NCI-H1930 (cell line): Measurements from ENCODE around the gene HOXA7.

Experiments used
- DNase-seq, 2 experiments: peaks; one replicate each; lab custom pipeline; 2025; lab: John Stamatoyannopoulos, UW

The HOXA7 gene

DNA sequence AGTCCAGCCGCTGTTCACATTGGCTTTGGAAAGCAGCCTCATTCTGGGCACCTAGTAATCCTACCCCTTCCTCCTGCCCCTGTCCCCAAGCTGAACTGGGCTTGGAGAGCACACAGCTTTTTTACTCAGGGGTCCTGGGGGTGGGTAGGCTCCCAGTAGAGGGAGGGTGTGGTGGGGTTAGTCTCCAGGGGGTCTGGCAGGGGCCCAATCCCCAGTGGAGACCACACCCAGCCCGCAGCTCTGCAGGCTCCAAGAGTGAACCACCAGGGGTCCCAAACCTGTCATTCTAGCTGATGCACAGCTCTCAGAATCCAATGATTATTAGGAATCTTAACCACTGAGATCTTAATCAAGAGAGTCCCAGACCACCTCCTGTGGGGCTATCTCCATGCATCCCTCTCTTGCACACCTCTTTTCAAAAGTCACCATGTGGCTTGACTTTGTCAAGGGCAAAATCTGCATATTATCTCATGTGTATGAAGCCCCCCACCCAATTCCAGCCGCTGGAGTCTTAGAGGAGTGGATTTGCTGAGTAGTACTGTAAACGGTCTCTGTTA is 25.9 kb upstream of the HOXA7 start:
- no peak for DNase-seq

DNA sequence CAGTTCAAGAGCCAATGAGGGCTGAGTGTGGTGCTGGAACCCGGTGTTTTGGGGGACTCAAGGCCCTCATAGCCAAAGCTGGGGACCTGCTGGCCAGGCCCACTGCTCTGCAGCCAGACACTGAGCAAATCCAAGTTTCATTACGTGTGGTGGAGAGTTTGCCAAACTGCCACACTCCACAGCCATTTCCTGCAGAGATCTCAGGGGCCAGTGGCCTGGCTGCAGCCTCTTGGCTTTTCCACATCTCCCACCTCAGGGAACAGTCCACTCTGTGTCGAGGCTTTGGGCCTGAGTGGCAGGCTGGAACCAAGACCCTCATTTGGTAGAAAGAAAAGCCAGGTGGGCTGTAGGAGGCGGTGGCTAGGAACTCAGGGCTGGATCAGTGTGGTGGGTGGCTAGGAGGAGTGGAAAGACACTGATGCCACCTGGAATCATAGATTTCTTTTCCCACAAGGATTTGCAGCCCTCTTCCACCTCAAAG is 25.4 kb upstream of the HOXA7 start:
- no peak for DNase-seq

DNA sequence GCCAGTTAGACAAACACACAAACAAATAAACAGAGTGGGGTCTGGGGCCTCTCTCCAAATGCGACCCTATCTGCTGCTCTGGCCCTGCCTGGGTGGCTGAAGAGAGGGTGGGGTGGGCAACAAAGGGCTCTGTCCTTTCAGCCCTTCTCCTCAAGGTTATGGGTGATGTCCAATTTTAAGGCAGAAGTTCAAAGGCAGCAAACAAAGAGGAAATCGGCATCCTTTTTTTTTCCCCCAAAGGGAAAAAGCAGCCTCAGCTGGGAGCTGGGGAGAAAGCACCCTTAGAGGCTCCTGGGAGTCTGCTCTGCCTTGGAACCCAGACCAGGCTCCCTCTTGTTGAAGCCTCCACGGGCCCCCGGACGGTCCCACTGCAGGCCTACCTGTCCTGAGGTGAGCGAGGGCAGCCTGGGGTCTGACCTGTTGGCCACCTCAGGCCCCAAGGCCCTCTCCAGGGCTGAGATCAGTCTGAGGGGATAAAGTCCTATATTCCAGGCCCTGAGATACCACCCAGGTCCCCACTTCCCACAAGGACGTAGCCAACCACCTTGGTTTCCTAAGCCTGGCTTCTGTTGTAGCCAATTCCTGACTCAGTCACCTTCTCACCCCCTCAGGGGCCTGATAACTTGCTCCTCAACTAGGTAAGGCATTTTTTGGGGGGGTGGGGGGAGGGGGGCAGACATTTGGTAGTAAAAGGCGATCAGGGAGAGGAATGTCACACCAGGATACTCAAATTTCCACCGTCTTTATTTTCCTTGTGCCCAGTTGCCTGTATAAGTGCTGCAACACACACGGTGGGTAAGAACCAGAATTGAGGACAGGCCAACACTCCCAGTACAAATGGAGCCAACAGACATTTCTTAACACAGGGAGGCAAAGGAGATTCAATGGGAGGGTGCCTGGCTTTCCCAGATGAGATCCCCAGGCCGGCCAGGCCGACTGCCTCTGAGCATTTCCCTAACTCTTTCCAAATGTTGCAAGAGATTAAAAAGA is 24.3 kb upstream of the HOXA7 start:
- no peak for DNase-seq

DNA sequence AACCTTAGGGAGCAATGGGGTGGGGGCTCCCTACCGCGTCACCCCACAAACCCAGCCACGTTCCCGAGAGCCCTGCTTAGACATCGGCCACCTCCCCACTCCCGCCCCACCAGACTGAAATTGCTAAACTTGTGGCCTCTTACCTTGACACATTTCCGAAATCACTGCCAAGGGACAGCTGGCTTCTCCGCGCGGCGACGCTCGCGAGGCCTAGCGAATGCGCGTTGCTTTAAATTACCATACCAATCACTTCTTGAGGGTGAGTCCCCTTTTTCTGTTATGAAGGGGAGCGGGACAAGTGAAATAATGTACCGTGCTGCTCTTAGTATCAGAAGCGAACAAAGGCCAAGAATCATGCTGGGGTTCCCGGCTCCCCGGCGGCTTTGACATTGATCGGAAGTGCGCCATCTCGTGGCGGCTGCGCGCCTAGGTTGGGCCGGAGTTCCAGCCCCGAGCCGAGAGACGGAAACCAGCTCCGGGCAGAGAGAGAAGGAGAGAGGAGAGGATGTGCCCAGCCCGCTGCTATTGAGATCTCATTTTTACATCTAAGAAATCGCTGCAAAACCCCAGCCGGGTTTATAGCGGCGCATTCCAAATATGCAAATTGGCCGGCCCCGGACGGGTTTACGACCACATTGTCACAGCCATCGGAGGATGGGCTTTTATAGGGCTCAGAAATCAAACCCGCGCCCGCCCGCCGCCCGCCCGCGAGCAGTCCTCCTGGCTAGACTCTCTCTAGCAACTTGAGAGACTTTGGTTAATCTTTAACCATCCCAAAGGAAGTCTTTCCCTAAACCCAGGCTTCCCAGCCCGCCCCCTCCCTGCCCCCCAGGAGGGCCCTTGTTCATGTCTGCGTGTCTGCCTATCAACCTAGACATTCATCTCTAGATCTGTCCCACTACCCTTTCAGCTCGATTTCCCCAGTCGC is 23.3 kb upstream of the HOXA7 start:
- no peak for DNase-seq

DNA sequence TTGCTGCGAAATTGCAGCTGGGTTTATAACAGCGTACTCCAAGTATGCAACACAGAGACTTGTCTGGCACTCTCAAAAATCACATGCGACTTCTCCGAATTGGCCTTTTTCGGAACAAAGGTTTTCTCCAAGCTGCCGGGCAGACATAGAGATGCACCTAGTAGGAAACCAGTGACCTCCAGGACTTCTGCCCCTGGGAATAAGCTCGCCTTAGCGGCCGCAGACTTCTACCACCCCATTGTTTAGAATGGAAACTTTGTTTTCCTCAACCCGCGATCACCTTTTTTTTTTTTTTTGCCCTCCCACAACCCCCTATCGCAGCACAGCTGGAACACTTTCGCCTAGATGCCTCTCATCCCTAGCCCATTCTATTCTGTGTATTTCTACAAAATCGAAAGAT is 22.6 kb upstream of the HOXA7 start:
- DNase-seq: no peak

DNA sequence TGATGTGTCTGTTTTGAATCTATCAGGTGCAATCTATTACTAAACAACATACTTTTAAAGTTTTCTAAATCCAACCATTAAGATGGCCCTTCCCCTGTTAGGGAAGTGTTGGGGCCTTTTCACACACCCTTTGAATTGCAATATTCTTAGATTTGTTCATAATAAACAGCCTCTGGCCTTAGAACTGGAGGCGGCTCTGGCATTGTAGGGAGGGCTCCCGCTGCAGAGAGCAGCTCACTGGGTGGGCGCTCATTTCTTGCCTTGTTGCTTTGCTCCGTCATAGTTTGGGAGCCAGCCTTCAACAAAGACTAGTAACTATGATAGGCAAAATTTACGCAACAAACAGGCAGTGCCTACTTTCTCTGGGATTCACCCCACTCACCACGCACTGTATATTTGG is 21.9 kb upstream of the HOXA7 start:
- no peak for DNase-seq

DNA sequence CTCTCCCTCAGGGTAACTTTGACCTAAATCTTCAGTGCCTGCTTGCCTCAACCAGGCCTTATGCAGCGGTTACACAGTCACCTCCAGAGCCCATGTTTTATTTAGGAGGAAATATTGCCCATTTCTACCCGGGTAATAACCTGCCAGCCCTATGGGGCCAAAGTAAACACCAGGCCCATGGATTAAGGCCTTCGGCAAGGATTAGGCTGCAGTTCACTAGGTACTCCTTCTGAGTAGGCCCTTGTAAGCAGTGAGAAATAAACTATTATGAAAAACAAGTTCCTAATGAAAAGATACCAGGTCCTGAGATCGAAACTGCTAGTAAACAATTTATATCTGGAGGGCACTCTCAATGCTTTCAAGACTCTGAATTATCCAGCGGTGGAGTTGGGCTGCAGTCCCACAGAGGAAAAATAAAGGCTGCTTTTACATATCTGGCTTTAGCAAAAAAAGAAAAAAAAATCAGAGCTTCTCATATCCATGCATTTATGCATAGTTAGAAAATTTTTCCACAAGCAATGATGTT is 21.4 kb upstream of the HOXA7 start:
- DNase-seq: no peak

DNA sequence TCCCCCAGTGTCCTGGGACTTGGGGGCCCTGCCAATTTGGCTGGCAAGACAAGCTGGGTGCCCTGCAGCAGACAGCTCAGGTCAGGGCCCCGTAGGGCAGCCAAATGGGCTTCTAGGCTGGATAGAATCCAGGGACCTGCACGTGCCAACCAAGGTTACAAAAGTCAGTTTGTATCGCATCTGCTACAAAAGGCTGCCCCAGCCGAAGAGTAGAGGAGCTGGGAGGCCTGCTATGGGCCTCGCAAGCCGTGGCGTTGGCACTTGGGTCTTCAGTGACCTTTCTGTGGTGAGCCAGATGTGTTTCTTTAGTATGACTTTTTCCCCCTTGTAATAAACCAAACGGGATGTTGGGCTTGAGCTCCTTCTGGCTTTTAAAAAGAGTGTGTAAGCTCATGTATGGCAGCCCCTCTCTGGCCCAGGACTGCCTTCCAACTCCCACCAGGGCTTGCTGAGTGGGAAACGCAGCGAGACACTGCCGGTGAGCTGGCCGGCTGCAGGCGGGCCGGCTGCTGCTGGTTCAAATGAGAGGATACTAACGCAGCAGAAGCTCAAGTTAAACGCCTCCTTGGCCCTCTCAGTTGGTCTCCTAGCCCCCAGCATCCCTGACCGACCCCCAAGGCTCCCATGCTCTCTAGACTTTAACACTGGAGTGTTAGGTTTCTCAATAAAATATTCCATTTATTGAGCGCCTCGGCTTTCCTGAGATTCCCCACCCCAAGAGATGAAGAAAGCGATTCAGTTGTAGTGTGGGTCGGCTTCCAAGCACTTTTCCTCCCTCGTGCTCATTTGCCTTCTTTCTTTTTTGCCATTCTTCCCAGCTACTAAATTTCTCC is 20.7 kb upstream of the HOXA7 start:
- DNase-seq: no peak

DNA sequence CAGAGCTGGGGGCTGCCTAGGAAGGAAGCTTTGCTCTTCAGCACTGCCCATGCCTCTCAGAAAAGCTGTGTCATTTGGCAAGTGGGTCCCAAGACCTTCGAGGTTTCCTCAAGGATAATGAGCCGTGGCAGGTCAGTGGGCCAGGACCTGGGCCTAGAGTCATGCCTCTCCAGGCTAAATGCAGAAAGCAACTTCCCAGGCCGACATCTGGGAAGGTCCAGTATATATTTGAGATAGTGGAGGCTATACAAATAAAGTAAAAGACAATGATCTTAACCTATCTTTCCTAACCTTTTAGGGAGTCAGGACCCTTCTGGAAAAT is 20.0 kb upstream of the HOXA7 start:
- DNase-seq: no peak

DNA sequence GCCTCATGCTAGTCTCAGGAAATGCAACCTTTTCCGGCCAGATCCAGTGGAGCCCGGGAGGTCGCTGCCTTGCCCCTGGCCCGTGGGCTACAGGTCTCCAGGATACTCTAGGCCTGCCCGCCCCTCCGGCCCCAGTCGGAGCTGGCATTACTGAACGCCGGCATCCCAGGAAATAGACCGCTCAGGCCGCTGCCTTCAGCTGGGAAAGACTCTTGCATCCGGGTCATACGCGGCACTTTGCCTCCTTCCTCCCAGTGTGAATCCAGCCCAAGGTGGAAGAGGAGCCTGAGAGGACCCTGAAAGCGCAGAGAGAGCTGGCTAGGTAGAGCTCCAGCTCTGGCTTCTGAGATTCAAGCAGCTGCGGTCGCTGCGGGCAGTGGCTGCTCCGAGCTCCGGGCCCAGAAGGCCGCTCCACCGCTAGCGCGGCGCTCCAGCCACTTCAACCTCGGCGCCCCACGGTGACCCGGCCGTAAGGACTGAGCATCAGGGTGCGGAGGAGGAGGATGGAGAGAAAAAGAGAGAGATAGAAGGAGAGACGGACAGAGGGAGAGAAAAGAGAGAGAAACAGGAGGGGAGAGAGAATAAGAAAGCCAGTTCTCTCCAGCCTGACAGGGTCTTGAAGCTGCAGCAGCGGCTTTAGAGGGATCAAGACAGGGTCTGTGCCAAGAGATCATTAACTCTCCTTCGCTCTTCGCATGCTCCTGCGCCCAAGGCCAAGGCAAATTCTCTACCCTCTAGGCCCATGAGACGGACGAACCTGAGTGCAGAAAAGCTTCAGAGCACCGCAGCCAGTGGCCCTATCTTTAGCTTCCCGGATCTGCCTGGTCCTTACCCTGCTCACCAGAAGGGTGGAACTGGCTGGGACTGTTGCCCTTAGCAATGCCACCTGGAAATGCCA is 19.4 kb upstream of the HOXA7 start:
- DNase-seq: no peak

DNA sequence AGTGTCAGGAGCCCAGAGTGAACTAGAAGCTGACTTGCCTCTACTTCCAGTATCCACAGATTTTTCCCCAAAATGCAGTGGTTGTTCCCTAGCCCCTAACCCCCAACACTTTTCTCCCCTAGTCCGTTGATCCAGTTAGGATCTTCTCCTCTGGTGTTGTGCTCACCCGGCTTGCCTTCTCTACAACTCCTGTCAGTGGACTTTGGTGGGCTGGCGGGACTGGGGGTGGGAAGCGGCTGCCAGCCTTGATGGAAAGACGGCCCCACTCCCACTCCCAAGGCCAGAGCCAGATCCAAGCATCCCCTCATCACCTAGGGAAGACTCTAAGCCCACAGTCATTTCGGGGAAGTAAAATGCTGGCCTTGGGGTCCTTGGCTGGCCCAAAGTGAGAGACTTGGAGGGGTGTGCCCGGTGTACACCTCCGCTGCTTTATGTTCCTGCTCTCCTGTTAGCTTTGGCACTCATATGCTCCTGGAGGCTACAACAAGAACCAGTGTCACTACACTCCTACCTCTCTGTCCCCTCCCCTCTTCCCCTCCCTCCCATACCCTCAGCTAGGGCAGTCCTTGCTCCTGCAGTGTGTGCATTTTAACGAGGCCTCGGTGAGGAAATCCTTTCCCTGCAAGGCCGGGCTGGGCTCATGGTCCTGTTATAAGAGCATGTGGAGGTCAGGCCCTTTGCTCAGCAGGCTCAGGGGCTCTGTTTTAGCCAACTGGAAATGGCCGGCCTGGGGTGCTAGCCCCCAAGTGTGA is 18.6 kb upstream of the HOXA7 start:
- no peak for DNase-seq

DNA sequence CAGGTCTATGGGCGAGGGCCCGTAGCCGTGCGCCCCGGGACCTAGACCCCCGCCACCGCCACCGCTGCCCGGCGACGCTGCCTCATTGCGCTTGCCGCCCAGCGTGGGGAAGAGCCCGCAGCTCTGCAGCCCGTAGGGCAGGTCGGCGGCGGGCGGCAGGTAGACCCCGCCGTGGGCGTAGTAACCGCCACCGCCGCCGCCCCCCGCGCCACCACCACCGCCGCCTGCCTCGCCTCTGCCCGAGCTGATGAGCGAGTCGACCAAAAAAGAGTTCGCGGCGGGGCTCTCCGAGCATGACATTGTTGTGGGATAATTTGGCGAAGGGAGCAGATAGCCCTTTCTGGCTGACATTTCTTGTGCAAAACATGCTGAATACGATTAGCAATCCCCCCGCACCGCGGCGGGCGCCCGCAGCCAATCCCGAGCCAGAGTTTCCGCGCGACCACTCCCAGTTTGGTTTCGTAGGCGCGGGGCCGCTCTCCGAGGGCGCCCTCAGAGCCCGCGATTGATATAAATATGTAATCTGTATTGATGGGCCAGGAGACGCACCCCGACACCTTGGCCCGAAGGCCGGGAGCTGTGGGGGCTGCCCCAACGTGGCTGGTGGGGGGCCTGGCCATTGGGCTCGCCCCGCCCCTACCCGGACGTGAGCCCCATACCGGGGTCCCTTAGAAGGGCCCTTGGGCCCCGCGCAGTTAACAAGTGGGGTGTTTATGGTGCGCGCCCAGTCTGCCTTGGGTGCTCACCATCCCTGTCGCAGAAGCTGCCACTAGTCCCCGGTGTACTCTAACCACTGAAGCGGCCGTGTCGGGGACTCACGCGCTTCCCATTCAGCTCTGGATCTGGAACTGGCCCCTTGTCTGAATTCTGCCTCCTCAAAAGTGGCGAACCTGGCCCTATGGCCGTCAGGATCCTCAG is 17.7 kb upstream of the HOXA7 start, which contains the start of gene HOXA10:
TSS of gene HOXA10 (minus strand) at position 365 of the 918 bp plus-strand sequence. CDS start at position 351, 14 bp downstream.
- DNase-seq: peak; percentile 20 to 54

DNA sequence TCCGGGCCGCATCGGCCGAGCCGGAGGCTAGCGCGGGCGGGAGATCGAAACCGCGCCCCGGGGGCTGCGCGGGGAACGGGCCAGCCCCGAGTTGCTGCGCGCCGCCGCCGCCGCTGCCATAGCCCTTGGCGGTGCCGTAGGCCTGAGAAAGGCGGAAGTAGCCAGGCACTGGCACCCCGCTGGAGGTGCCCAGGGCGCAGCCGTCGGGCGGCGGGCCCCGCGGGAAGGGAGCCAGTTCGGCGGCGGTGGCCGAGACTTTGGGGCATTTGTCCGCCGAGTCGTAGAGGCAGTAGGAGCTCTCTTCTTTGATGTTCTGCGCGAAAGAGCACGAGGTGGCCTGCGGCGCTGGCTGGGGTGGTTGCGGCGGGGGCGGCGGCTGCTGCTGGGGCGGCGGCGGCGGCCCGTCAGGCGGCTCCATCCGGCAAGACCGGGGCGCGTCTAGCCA is 17.1 kb upstream of the HOXA7 start:
- peak in 1 of 2 experiments; percentile 24 for DNase-seq

DNA sequence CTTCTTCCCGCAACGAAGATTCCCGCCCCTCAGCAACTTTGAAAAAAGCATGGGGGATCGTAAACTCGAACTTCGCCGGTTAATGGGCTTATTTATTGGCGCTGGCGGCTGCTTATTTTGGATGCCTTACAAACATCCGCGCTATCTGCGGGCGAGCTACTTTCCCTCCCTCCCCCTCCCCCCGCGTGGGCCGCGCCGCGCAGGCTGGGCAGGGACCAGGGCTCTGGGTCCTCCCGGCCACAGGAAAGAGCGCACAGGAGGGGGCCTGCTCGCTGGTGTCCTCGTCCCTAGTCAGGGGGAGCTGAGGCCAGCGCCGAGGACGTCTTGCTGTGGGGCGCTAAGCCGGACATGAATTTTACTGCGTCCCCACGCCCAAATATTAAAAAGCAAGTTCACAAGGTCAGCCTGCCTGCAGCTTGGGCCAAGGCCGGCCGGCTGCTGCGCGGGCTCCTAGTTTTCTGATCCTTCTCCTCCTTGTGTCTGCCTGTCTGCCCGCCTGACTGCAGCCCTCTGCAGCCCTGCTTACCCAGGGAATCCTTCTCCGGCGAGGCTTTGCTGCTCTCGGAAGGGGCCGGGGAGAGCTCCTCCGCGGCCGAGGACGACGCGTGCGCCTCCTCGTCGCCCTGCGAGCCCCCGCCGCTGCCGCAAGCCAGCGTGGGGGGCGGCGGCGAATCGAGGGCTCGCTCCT is 16.5 kb upstream of the HOXA7 start:
- DNase-seq: no peak

DNA sequence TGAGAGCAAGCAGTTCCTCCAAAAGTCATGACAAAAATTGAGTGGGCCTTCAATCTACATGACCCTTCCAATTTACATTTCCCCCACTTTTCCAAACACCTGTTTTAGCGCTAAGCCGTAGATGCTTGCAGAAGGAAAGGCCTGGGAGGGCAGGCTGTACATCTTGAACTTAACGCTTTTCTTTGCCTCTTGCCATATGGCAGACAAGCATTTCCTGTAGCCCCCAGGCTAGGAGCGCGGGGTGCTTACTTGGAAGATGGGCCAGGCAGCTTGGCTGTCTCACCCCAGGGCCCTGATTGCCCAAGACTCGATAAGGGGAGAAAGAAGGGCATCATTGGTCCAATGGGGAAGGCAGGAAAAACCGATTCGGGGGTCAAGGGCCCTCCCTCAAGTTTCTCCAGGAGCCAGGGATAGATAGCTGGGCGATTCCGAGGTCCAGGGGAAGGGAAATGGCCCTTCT is 15.9 kb upstream of the HOXA7 start:
- DNase-seq: no peak

DNA sequence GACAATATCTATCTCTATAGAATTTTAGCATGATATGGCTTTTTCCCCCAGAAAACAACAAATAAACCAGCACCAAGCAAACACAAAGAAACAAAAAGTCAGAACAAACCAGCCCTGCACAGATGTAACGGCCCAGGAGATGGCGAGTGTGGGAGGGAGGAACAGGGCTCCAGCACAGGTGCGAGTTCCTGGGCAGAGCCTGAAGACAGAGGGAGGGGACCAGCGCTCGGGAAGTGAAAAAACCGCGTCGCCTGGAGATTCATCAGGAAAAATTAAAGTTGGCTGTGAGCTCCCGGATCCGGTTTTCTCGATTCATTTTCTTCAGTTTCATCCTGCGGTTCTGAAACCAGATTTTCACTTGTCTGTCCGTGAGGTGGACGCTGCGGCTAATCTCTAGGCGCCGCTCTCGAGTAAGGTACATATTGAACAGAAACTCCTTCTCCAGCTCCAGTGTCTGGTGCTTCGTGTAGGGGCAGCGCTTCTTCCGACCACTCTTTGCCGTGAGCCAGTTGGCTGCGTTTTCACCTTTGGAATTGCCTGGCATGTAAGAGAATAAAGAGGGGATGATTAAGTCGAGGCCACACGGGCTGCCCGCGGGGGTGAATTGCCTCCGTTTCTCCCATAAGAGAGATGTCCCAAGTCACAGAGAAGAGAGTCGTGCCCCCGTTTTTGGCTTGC is 15.3 kb upstream of the HOXA7 start:
- peak in 1 of 2 experiments; percentile 30 for DNase-seq

DNA sequence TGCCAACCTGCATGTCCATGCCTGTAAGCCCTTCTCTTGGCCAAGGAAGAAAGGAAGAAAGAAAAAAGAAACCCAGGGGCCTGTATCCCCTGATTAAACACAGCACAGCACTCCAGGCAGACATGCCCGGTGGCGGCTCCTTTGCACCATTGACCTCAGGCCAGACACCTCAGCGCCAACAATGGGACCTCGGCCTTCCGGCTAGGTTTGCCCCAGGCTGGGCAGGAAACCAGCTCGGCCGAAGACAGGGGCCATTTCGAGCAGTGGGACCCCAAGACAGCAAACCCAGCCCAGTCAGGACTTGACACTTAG is 14.8 kb upstream of the HOXA7 start:
- no peak for DNase-seq
